H9 (cell line): Measurements from ENCODE around the gene BLACAT1. TPM values are rescaled to one million over a fixed set of nuclear protein-coding genes. Genes with fewer than 3 reads are reported as not detected.

Experiments
- DNase-seq: peaks from one replicate; pipeline ENCODE4 v3.0.0-alpha.2; 2017
- H2AFZ ChIP-seq: one replicate; pipeline ENCODE4 v1.6.1; 2013; ENCODE audit warnings: mild to moderate bottlenecking, low read length, control low read depth, moderate library complexity
- H2AK5ac ChIP-seq: 2 replicates; pipeline ENCODE4 v1.6.1; 2013; ENCODE audit warnings: low read length, control low read depth, mixed read lengths; ENCODE audit not compliant: insufficient read length
- H2BK120ac ChIP-seq: one replicate; pipeline ENCODE4 v1.6.1; 2013; ENCODE audit warnings: low read depth, mild to moderate bottlenecking, low read length, control low read depth, inconsistent platforms; ENCODE audit not compliant: poor library complexity, severe bottlenecking
- H2BK12ac ChIP-seq: 2 replicates; pipeline ENCODE4 v1.6.1; 2013; ENCODE audit warnings: low read length, control low read depth, mixed read lengths, low read depth; ENCODE audit not compliant: insufficient read length
- H2BK15ac ChIP-seq: 2 replicates; pipeline ENCODE4 v1.6.1; 2013; ENCODE audit warnings: low read depth, low read length, control low read depth
- H2BK20ac ChIP-seq: one replicate; pipeline ENCODE4 v1.6.1; 2013; ENCODE audit warnings: low read depth, mild to moderate bottlenecking, low read length, control low read depth, inconsistent platforms; ENCODE audit not compliant: poor library complexity, severe bottlenecking
- H2BK5ac ChIP-seq: 2 replicates; pipeline ENCODE4 v1.6.1; 2013; ENCODE audit warnings: low read length, control low read depth, mixed read lengths; ENCODE audit not compliant: insufficient read length
- H3K14ac ChIP-seq: 2 replicates; pipeline ENCODE4 v1.6.1; 2013; ENCODE audit warnings: low read length, control low read depth; ENCODE audit not compliant: insufficient read depth
- H3K18ac ChIP-seq: 2 replicates; pipeline ENCODE4 v1.6.1; 2013; ENCODE audit warnings: low read depth, mild to moderate bottlenecking, mixed read lengths, low read length, control low read depth; ENCODE audit not compliant: insufficient read length
- H3K23ac ChIP-seq: 2 replicates; pipeline ENCODE4 v1.6.1; 2013; ENCODE audit warnings: low read length, control low read depth, mixed read lengths, low read depth; ENCODE audit not compliant: insufficient read length
- H3K23me2 ChIP-seq: 2 replicates; pipeline ENCODE4 v1.6.1; 2013; ENCODE audit warnings: low read depth, mild to moderate bottlenecking, mixed read lengths, low read length, control low read depth; ENCODE audit not compliant: insufficient read length, poor library complexity, severe bottlenecking
- H3K27ac ChIP-seq: 2 replicates; pipeline ENCODE4 v1.5.1; 2013; ENCODE audit warnings: low read length, control low read depth, mixed read lengths, low read depth; ENCODE audit not compliant: insufficient read length
- H3K27me3 ChIP-seq: 2 replicates; pipeline ENCODE4 v1.6.1; 2013; ENCODE audit warnings: low read length, control low read depth, inconsistent platforms; ENCODE audit not compliant: insufficient read depth
- H3K4ac ChIP-seq: 2 replicates; pipeline ENCODE4 v1.6.1; 2013; ENCODE audit warnings: low read depth, mild to moderate bottlenecking, control low read depth, inconsistent platforms, low read length, moderate library complexity
- H3K4me1 ChIP-seq: 2 replicates; pipeline ENCODE4 v1.6.1; 2013; ENCODE audit warnings: low read length, control low read depth, inconsistent platforms; ENCODE audit not compliant: insufficient read depth
- H3K4me2 ChIP-seq: 2 replicates; pipeline ENCODE4 v1.6.1; 2013; ENCODE audit warnings: low read length, control low read depth, mixed read lengths; ENCODE audit not compliant: insufficient read length, insufficient read depth
- H3K56ac ChIP-seq: 2 replicates; pipeline ENCODE4 v1.6.1; 2013; ENCODE audit warnings: low read depth, mild to moderate bottlenecking, mixed read lengths, low read length, control low read depth; ENCODE audit not compliant: insufficient read length
- H3K79me1 ChIP-seq: 2 replicates; pipeline ENCODE4 v1.6.1; 2013; ENCODE audit warnings: low read depth, mild to moderate bottlenecking, moderate library complexity, low read length, control low read depth, inconsistent platforms; ENCODE audit not compliant: insufficient read depth, poor library complexity, severe bottlenecking
- H3K79me2 ChIP-seq: 2 replicates; pipeline ENCODE4 v1.6.1; 2013; ENCODE audit warnings: low read length, control low read depth, inconsistent platforms; ENCODE audit not compliant: insufficient read depth
- H3K9ac ChIP-seq: 2 replicates; pipeline ENCODE4 v1.6.1; 2013; ENCODE audit warnings: low read length, control low read depth, mixed read lengths; ENCODE audit not compliant: insufficient read length; ENCODE audit errors: extremely low read depth
- H3K9me3 ChIP-seq: one replicate; pipeline ENCODE4 v1.6.1; 2013; ENCODE audit warnings: low read depth, low read length, inconsistent platforms; ENCODE audit not compliant: control insufficient read depth
- H3T11ph ChIP-seq: one replicate; pipeline ENCODE4 v1.6.1; 2013; ENCODE audit warnings: mild to moderate bottlenecking, low read length, control low read depth, inconsistent platforms
- H4K20me1 ChIP-seq: one replicate; pipeline ENCODE4 v1.6.1; 2013; ENCODE audit not compliant: control insufficient read depth, insufficient read length, insufficient read depth
- H4K5ac ChIP-seq: 2 replicates; pipeline ENCODE4 v1.6.1; 2013; ENCODE audit warnings: low read depth, mild to moderate bottlenecking, mixed read lengths, low read length, control low read depth; ENCODE audit not compliant: insufficient read length
- H4K8ac ChIP-seq: replicated peaks from 2 replicates; pipeline ENCODE4 v1.6.1; 2013; ENCODE audit warnings: low read length, control low read depth, mixed read lengths, low read depth; ENCODE audit not compliant: insufficient read length
- H4K91ac ChIP-seq: 2 replicates; pipeline ENCODE4 v1.6.1; 2013; ENCODE audit warnings: low read depth, mild to moderate bottlenecking, moderate library complexity, mixed read lengths, low read length, control low read depth; ENCODE audit not compliant: insufficient read length
- H3K27ac Mint-ChIP-seq, 3 experiments: 2 replicates in 2 of 3; 3 replicates in 1 of 3; pipeline ENCODE4 v1.8.0; 2020 to 2021; ENCODE audit warnings: mixed read lengths in 3 of 3, mild to moderate bottlenecking in 1 of 3, moderate library complexity in 1 of 3
- H3K27me3 Mint-ChIP-seq: 2 replicates; pipeline ENCODE4 v1.8.0; 2021; ENCODE audit warnings: low read depth, mild to moderate bottlenecking, moderate library complexity, mixed read lengths
- H3K36me3 Mint-ChIP-seq, 3 experiments: 2 replicates in 2 of 3; 3 replicates in 1 of 3; pipeline ENCODE4 v1.8.0; 2020 to 2021; ENCODE audit warnings: low read depth in 3 of 3, mixed read lengths in 3 of 3; ENCODE audit not compliant: insufficient read depth in 1 of 3
- H3K4me1 Mint-ChIP-seq, 2 experiments: 2 replicates each; pipeline ENCODE4 v1.8.0; 2020; ENCODE audit warnings: mixed read lengths in 2 of 2
- H3K4me3 Mint-ChIP-seq, 2 experiments: 2 replicates in 1 of 2; 3 replicates in 1 of 2; pipeline ENCODE4 v1.8.0; 2020 to 2021; ENCODE audit warnings: mild to moderate bottlenecking in 2 of 2, mixed read lengths in 2 of 2, moderate library complexity in 1 of 2
- H3K9me3 Mint-ChIP-seq, 2 experiments: 2 replicates in 1 of 2; 3 replicates in 1 of 2; pipeline ENCODE4 v1.8.0; 2020; ENCODE audit warnings: mild to moderate bottlenecking in 2 of 2, mixed read lengths in 2 of 2, moderate library complexity in 1 of 2
- CTCF ChIP-seq: fragments of 200-600 bp; sonication (generic); conservative IDR thresholded peaks from 3 replicates; pipeline ENCODE4 v1.8.0; 2021; ENCODE audit warnings: antibody characterized with exemption, mild to moderate bottlenecking
- WGBS: extraction: QIAGEN DNeasy Blood & Tissue Kit; methylation state at CpG from one replicate; pipeline ENCODE4 v1.1.7; 2013; ENCODE audit warnings: missing lambda C conversion rate, low lambda C conversion rate, mixed read lengths; ENCODE audit not compliant: insufficient read length; ENCODE audit errors: extremely low coverage; 5-methylcytosine and 5-hydroxymethylcytosine counted together
- total RNA-seq: library from RNA; stranded (reverse); gene quantifications from 2 replicates; pipeline ENCODE4 v1.2.1, GENCODE V29; 2021

BLACAT1 gene
- total RNA-seq, 1 experiment from 2014 or later, result 4.0 TPM

GRCh38 chr1:205470131-205470530 lies 14.3 kb upstream of the BLACAT1 start:
- Histone ChIP-seq H2BK20ac (no peak overlapping the region), H3K23ac (no peak overlapping the region), H3K14ac (no peak overlapping the region), H2BK120ac (no peak overlapping the region), H3K4me2 (no peak overlapping the region), H2BK15ac (no peak overlapping the region), H2AK5ac (no peak overlapping the region), H3K4me1 (peaks cover 2% of the 10 kb centered on the region; the same call in 1 of the 2 replicates), H3K9me3 (no peaks in the 10 kb centered on the region), H2BK12ac (no peak overlapping the region), H4K5ac (no peak overlapping the region), H3K79me1 (no peaks in the 10 kb centered on the region), H3K27ac (no peak overlapping the region), H3T11ph (no peak overlapping the region), H4K91ac (no peak overlapping the region), H3K56ac (no peak overlapping the region), H3K27me3 (no peaks in the 10 kb centered on the region), H3K4ac (no peak overlapping the region), H2AFZ (no peak overlapping the region), H3K79me2 (no peaks in the 10 kb centered on the region), H3K18ac (no peak overlapping the region), H4K20me1 (peaks cover 2% of the 10 kb centered on the region), H3K23me2 (no peaks in the 10 kb centered on the region), H2BK5ac (no peak overlapping the region), H3K9ac (no peak overlapping the region), H4K8ac (no peak overlapping the region)
- no CpG with 5 or more reads among the region's 6 CpGs for WGBS
- DNase-seq, result no peak
- Mint-ChIP-seq H3K27ac (no peak overlapping the region), H3K27me3 (peaks cover 59% of the 10 kb centered on the region), H3K9me3 (peaks cover 5 to 7% of the 10 kb centered on the region in 2 experiments), H3K4me1 (peaks cover 25 to 32% of the 10 kb centered on the region in 2 experiments), H3K36me3 (peaks cover 0 to 6% (median 5%) of the 10 kb centered on the region in 3 experiments; a peak in 3 of 7 replicates), H3K4me3 (no peak overlapping the region)
- TF ChIP-seq CTCF, result no peak
